GM12878 (cell line): ENCODE results near the gene SORT1. TPM values are rescaled to one million over a fixed set of nuclear protein-coding genes. Genes with fewer than 3 reads are reported as not detected.
A peak's percentile ranks its signal among the peaks of the same experiment; 100 is the strongest.

Experiments used
- ATAC-seq: fragments of 200-7000 bp; cut with Tn5 transposase; 3 replicates; pipeline ENCODE4 v1.9.1; 2020; ENCODE audit warnings: mild to moderate bottlenecking, moderate library complexity
- BruUV-seq: library from RNA; stranded (reverse); fragments of 400-500 nt; replicated peaks from 2 replicates; lab custom pipeline; 2021; lab: Mats Ljungman, UMichigan
- CTCF ChIA-PET: fragments of 300-600 bp; sonication (Branson Sonifier 250); formaldehyde crosslinking; extraction: SDS; loops from one replicate; lab custom pipeline; 2021; ENCODE audit warnings: inconsistent platforms; lab: Yijun Ruan, JAX
- POLR2A ChIA-PET: fragments of 350-600 bp; formaldehyde crosslinking; extraction: SDS; loops from one replicate; lab custom pipeline; 2021; ENCODE audit warnings: inconsistent platforms; lab: Charles Lee
- RAD21 ChIA-PET: fragments of 300-600 bp; sonication (Branson Sonifier 250); formaldehyde crosslinking; loops from one replicate; lab custom pipeline; 2023; ENCODE audit warnings: antibody characterized with exemption; ENCODE audit not compliant: unreplicated experiment; lab: Charles Lee
- SMC1A ChIA-PET: fragments of 300-600 bp; sonication (Branson Sonifier 250); formaldehyde crosslinking; loops from one replicate; lab custom pipeline; 2023; ENCODE audit not compliant: unreplicated experiment, uncharacterized antibody; lab: Charles Lee
- DNase-seq: peaks from one replicate; pipeline ENCODE4 v3.0.0-alpha.2; 2011; ENCODE audit warnings: low read depth, low spot score
- FAIRE-seq: peaks from 3 replicates; lab custom pipeline; 2011; peaks lifted over from hg19 to GRCh38; lab: Jason Lieb, UNC
- H2AFZ ChIP-seq: 2 replicates; pipeline ENCODE4 v1.6.0; 2011; ENCODE audit warnings: low read depth, low read length, control low read depth; ENCODE audit not compliant: control insufficient read depth
- H3K27ac ChIP-seq: 2 replicates; pipeline ENCODE4 v1.5.1; 2011; ENCODE audit warnings: control low read depth; ENCODE audit not compliant: control insufficient read depth, insufficient read depth
- H3K27me3 ChIP-seq, 2 experiments: replicated peaks in 1 of 2; 2 replicates each; pipeline versions ENCODE4 v1.6.0 to v1.6.1; 2011; ENCODE audit warnings: low read length in 1 of 2; ENCODE audit not compliant: control insufficient read depth in 2 of 2, insufficient read depth in 2 of 2
- H3K36me3 ChIP-seq, 2 experiments: 2 replicates each; pipeline ENCODE4 v1.5.1; 2011; ENCODE audit warnings: low read length in 1 of 2; ENCODE audit not compliant: control insufficient read depth in 2 of 2, insufficient read depth in 2 of 2
- H3K4me1 ChIP-seq: 2 replicates; pipeline ENCODE4 v1.6.1; 2011; ENCODE audit warnings: mild to moderate bottlenecking, low read length, moderate library complexity, mixed read lengths; ENCODE audit not compliant: control insufficient read depth, insufficient read depth
- H3K4me2 ChIP-seq: 2 replicates; pipeline ENCODE4 v1.6.0; 2011; ENCODE audit warnings: control low read depth; ENCODE audit not compliant: control insufficient read depth, insufficient read depth
- H3K4me3 ChIP-seq: fragments of 200-600 bp; sonication (generic); 2 replicates; pipeline ENCODE4 v1.5.1; 2016
- H3K79me2 ChIP-seq: 2 replicates; pipeline ENCODE4 v1.6.0; 2011; ENCODE audit warnings: low read length; ENCODE audit not compliant: control insufficient read depth, insufficient read depth
- H3K9ac ChIP-seq: 2 replicates; pipeline ENCODE4 v1.8.0; 2011; ENCODE audit warnings: low read length, control low read depth, mixed read lengths; ENCODE audit not compliant: control insufficient read depth, insufficient read depth
- H3K9me3 ChIP-seq: replicated peaks from 3 replicates; pipeline ENCODE4 v1.5.1; 2011; ENCODE audit warnings: mild to moderate bottlenecking, low read length; ENCODE audit not compliant: control insufficient read depth, insufficient read depth
- H4K20me1 ChIP-seq: 2 replicates; pipeline ENCODE4 v1.6.0; 2011; ENCODE audit not compliant: control insufficient read depth, insufficient read depth
- DPF2 ChIP-seq: fragments of 450-650 bp; IDR thresholded peaks from 2 replicates; pipeline ENCODE4 v1.6.1; 2017; ENCODE audit warnings: mild to moderate bottlenecking
- ESRRA ChIP-seq: IDR thresholded peaks from 2 replicates; pipeline ENCODE4 v1.6.1; 2012; ENCODE audit warnings: mild to moderate bottlenecking, low read length, improper control_type of control experiment
- IRF3 ChIP-seq: fragments of 450-650 bp; IDR thresholded peaks from 2 replicates; pipeline ENCODE4 v1.6.1; 2014; ENCODE audit warnings: mild to moderate bottlenecking
- JUNB ChIP-seq: IDR thresholded peaks from 2 replicates; pipeline ENCODE4 v1.6.1; 2016; ENCODE audit warnings: antibody characterized with exemption, mild to moderate bottlenecking
- KLF5 ChIP-seq: fragments of 450-650 bp; IDR thresholded peaks from 2 replicates; pipeline ENCODE4 v1.6.1; 2014; ENCODE audit warnings: mild to moderate bottlenecking; ENCODE audit not compliant: partially characterized antibody
- MEF2B ChIP-seq: fragments of 450-650 bp; IDR thresholded peaks from 2 replicates; pipeline ENCODE4 v1.6.1; 2018; ENCODE audit warnings: mild to moderate bottlenecking, moderate library complexity; ENCODE audit not compliant: partially characterized antibody, poor library complexity, severe bottlenecking
- RCOR1 ChIP-seq: conservative IDR thresholded peaks from 2 replicates; pipeline ENCODE4 v1.6.1; 2012; ENCODE audit warnings: low read depth, low read length, improper control_type of control experiment
- STAT1 ChIP-seq: fragments of 450-650 bp; conservative IDR thresholded peaks from 2 replicates; pipeline ENCODE4 v1.6.1; 2014; ENCODE audit warnings: antibody characterized with exemption, mild to moderate bottlenecking
- TCF3 ChIP-seq: IDR thresholded peaks from 2 replicates; pipeline ENCODE4 v1.6.1; 2012; ENCODE audit warnings: low read depth, mild to moderate bottlenecking, low read length, borderline replicate concordance; ENCODE audit not compliant: insufficient read depth
- TCF7 ChIP-seq: IDR thresholded peaks from 2 replicates; pipeline ENCODE4 v1.6.1; 2014; ENCODE audit warnings: antibody characterized with exemption, borderline replicate concordance
- ZNF274 ChIP-seq: IDR thresholded peaks from one replicate; pipeline ENCODE4 v1.8.0; 2011; ENCODE audit not compliant: insufficient read length, insufficient read depth
- ZNF687 ChIP-seq: fragments of 450-650 bp; IDR thresholded peaks from 2 replicates; pipeline ENCODE4 v1.6.1; 2017; ENCODE audit warnings: mild to moderate bottlenecking, moderate library complexity
- ZZZ3 ChIP-seq: IDR thresholded peaks from 2 replicates; pipeline ENCODE4 v1.6.1; 2011; ENCODE audit warnings: low read depth; ENCODE audit not compliant: control insufficient read depth, insufficient read length
- WGBS: methylation state at CpG from one replicate; pipeline ENCODE4 v1.1.6; 2016; ENCODE audit warnings: low lambda C conversion rate; ENCODE audit not compliant: insufficient replicate concordance, insufficient coverage; ENCODE audit errors: missing lambda C conversion rate; 5-methylcytosine and 5-hydroxymethylcytosine counted together
- in situ Hi-C: fragments of 300-500 bp; cut with MboI; formaldehyde crosslinking; loops from 9 replicates; pipeline ENCODE4 v1.14.3; 2018; ENCODE audit warnings: mixed read lengths
- intact Hi-C: fragments of 100-400 bp; cut with micrococcal nuclease; formaldehyde crosslinking; loops from one replicate; pipeline ENCODE4 v1.14.2; 2022; ENCODE audit not compliant: unreplicated experiment
- polyA plus RNA-seq, 11 experiments: library from polyadenylated mRNA; depleted of rRNA in 4 of 11; unstranded in 6 of 11; stranded (reverse) in 5 of 11; fragments of >200 nt; fragmentation: Nextera tagmentation in 4 of 11; fragmentation: Illumina TruSeq in 1 of 11; extraction: Ambion mirVana in 4 of 11; extraction: Trizol in 1 of 11; gene quantifications; 1 replicate in 1 of 11; 2 replicates in 10 of 11; pipeline versions ENCODE4 v1.2.1 to v1.2.3, GENCODE V29; 2011 to 2016; ENCODE audit warnings: inconsistent platforms in 2 of 11, missing spikeins in 2 of 11, low read depth in 1 of 11
- total RNA-seq, 4 experiments: library from RNA; depleted of rRNA in 3 of 4; stranded (reverse); fragments of >200 nt in 3 of 4; fragmentation: Illumina TruSeq in 1 of 4; extraction: Trizol in 1 of 4; gene quantifications; 2 replicates each; pipeline versions ENCODE4 v1.2.1 to v1.2.3, GENCODE V29; 2013 to 2021

Gene SORT1
- total and polyA plus RNA-seq, 10 of the 15 experiments (the other 5 are each of a cell fraction or from before 2014, with no cell fraction given): 0.06 to 1.9 (median 0.33) TPM; not detected in 1

- FAIRE-seq: no peak
- no TSS peak for BruUV-seq
Observed at GRCh38 chr1:109281680-109282496, 115.8 kb downstream of the SORT1 start.

More at GRCh38 chr1:109281680-109282496, 115.8 kb downstream of the SORT1 start:
- Histone ChIP-seq H4K20me1 (no peaks in the 10 kb centered on the region), H3K9ac (no peak overlapping the region), H3K27me3 (no peaks in the 10 kb centered on the region), H3K27ac (no peak overlapping the region), H3K9me3 (no peaks in the 10 kb centered on the region), H3K4me1 (peaks cover 3% of the 10 kb centered on the region), H3K79me2 (no peaks in the 10 kb centered on the region), H2AFZ (no peak overlapping the region), H3K4me2 (peak overlapping the region; percentile 100), H3K36me3 (no peaks in the 10 kb centered on the region), H3K4me3 (peak overlapping the region; percentile 86)
- ChIA-PET CTCF (interaction anchor here (0.9 to 2.9 kb wide), 10 partner anchors 11 to 703 kb away, joined by 3 to 31 read pairs (median 5); partner anchors contain the start of genes AHCYL1, ATXN7L2 and SORT1), RAD21 (interaction anchor here (1.3 to 3.3 kb wide), 6 partner anchors 112 to 267 kb away, joined by 3 to 21 read pairs (median 4); partner anchors contain the start of genes GNAI3 and SORT1), POLR2A (interaction anchor here (1.3 to 1.5 kb wide), 2 partner anchors 11 to 144 kb away, joined by 3 to 5 read pairs; partner anchors contain the start of gene PSMA5), SMC1A (interaction anchor here (1.4 to 3.1 kb wide), 3 partner anchors 117 to 267 kb away, joined by 4 to 19 read pairs (median 5); partner anchors contain the start of genes GNAI3 and SORT1)
- in situ Hi-C loops: no loop called here
- intact Hi-C loops: no loop called here
- ATAC-seq: no peak
- 88% methylated on average over 28 of the region's 28 CpGs for WGBS
- TF ChIP-seq ZNF687 (no peak), ESRRA (no peak), ZZZ3 (no peak), STAT1 (no peak), KLF5 (no peak), TCF7 (no peak), RCOR1 (no peak), MEF2B (no peak), ZNF274 (no peak), DPF2 (no peak), TCF3 (no peak), IRF3 (no peak), JUNB (no peak)
- DNase-seq: no peak
